ENCODE results near the gene ZBTB46.
"Not testable (repeated sequence)": the region's sequence is repeated elsewhere in the genome, so short reads cannot be mapped to it uniquely, and the experiment has no call there.

ZBTB46 gene

GRCh38 chr20:63734946-63735858 lies 95.9 kb downstream of the ZBTB46 start:
- DNase-seq (ENCODE audit: low spot score) = no peak

GRCh38 chr20:63734111-63734945 lies 96.7 kb downstream of the ZBTB46 start:
- no peak for DNase-seq (ENCODE audit: low spot score)

DNA sequence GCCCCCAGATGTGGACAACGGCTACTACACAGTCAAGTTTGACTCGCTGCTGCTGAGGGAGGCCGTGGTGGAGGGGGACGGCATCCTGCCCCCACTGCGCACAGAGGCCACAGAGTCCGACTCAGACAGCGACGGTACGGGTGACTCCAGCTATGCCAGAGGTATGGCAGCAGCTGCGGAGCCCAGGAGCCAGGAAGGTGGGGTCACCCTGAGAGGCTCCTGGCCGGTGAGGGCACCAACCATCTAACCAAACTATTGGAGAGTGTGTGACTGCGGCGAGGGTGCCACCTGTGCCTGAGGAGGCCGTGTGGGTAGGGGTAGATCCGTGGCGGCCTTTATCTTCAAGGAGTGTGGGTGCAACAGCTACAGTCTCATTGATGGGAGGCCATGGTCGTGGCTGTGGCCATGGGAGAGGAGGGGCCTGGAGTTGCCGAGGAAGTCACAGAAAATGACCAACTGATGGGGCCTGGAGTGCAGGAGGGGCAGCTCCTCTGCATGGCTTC lies 97.4 kb downstream of the ZBTB46 start:
- no peak for DNase-seq (ENCODE audit: low spot score)

- no peak for DNase-seq (ENCODE audit: low spot score)
These were observed 97.9 kb downstream of the ZBTB46 start for GRCh38 chr20:63733117-63733516.

GRCh38 chr20:63732118-63733095 lies 98.7 kb downstream of the ZBTB46 start:
- DNase-seq (ENCODE audit: low spot score) = no peak

DNA sequence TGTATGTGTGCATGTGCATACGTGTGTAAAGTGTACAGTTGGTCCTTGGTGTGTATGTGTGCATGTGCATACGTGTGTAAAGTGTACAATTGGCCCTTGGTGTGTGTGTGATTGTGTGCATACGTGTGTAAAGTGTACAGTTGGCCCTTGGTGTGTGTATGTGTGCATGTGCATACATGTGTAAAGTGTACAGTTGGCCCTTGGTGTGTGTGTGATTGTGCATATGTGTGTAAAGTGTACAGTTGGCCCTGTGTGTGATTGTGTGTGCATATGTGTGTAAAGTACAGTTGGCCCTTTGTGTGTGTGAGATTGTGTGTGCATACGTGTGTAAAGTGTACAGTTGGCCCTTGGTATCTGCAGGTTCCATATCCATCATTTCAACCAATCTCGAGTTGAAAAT lies 99.7 kb downstream of the ZBTB46 start:
- DNase-seq (ENCODE audit: low spot score) = no peak

DNA sequence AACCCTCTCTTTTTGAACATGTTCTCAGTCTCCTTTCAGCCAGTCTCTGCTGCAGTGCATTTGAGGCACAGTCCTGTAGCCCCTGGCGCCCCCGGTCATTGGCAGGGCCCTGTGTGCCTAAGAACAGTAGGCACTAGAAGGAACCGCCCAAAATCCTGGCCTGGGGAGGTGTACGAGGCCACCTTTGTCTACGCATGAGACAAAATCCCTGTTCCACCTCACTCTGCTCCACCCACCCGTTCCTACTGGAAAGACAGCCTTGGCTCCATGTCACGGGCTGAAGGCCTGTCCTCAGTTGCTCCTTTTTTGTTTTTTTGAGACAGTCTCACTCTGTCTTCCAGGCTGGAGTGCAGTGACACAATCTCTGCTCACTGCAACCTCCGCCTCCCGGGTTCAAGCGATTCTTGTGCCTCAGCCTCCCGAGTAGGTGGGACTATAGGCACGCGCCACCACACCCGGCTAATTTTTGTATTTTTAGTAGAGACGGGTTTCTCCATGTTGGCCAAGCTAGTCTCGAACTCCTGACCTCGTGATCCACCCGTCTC lies 100.8 kb downstream of the ZBTB46 start:
- DNase-seq (ENCODE audit: low spot score) = not testable (repeated sequence)

DNA sequence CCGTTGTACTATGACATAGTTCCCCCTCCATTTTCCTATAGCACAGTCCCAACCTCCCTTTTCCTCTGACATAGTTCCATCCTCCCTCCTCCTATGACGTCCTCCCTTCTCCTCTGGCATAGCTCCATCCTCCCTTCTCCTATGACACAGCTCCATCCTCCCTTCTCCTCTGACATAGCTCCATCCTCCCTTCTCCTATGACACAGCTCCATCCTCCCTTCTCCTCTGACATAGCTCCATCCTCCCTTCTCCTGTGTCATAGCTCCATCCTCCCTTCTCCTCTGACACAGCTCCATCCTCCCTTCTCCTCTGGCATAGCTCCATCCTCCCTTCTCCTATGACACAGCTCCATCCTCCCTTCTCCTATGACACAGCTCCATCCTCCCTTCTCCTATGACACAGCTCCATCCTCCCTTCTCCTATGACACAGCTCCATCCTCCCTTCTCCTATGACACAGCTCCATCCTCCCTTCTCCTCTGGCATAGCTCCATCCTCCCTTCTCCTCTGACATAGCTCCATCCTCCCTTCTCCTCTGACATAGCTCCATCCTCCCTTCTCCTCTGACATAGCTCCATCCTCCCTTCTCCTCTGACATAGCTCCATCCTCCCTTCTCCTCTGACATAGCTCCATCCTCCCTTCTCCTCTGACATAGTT lies 108.0 kb downstream of the ZBTB46 start:
- DNase-seq (ENCODE audit: low spot score) = not testable (repeated sequence)

DNA sequence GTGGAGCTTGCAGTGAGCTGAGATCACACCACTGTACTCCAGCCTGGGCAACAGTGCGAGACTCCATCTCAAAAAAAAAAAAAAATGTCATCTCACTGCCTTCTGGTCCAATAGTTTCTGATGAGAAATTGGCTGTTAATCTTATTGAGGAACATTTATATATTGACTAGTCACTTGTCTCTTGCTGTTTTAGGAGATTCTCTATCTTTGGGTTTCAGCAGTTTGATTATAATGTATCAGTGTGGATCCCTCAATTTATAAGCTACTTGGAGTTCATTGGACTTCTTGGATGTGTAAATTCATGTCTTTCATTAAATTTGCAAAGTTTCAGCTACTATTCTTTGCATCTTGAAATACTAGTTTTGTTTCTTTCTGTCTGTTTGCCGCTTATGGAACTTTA lies 112.1 kb downstream of the ZBTB46 start:
- no peak for DNase-seq (ENCODE audit: low spot score)

DNA sequence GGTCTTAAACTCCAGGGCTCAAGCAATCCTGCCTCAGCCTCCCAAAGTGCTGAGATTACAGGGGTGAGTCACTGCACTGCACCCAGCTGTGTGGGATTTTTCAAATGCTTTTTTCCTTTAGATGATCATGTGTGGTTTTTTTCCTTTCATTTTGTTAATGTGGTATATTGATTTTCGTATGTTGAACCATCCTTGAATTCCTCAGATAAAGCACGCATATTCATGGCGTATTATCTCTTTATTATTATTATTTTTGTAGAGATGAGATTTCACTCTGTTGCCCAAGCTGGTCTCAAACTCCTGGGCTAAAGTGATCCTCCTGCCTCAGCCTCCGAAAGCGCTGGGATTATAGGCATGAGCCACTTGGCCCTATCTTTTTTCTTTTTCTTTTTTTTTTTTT lies 116.2 kb downstream of the ZBTB46 start:
- DNase-seq (ENCODE audit: low spot score) = no peak

DNA sequence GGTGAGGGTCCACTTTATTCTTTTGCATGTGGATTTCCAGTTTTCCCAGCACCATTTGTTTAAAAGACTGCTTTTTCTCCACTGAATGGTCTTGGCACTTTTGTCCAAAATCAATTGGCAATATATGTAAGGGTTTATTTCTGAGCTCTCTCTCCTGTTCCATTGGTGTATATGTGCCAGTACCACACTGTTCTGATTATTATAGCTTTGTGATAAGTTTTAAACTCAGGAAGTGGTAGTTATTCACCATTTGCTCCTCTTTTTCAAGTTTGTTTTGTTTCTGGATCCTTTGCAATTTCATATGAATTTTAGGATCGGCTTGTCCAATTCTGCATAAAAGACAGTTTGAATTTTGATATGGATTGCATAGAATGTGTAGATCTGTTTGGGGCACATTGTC lies 118.9 kb downstream of the ZBTB46 start:
- no peak for DNase-seq (ENCODE audit: low spot score)

DNA sequence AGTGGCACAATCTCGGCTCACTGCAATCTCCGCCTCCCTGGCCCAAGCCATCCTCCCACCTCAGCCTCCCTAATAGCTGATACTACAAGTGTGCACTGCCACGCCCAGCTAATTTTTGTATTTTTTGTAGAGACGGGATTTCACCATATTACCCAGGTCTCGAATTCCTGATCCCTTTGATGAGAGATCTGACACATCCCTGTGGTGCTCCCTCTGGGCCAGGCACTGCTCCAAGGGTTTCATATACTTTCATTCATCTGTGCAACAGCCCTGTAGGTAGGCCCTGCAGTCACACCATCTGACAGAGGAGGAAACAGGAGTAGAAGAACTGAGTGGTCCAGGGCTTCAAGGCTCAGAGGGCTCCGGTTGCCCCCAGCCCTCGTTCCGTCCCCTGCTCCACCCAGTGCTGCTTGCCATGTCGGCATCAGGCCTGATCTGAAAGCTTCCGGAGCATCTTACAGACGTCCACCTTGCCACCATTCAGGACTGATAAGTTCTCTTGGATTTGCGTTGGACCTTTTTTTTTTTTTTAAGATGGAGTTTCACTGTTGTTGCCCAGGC lies 119.9 kb downstream of the ZBTB46 start:
- DNase-seq (ENCODE audit: low spot score) = no peak

DNA sequence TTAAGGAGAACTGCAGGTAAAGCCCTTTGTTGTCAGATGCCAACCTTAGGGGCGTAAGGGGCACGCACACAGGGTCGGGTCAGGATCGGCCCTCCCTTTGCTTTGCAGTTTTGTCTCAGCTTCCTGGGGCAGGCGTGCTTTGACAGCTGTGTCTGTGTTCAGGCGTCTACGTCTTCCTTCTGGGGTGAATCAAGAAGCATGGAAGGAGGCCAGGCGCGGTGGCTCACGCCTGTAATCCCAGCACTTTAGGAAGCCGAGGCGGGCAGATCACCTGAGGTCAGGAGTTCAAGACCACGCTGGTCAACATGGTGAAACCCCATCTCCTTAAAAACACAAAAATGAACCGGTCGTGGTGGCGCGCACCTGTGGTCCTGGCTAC lies 121.9 kb downstream of the ZBTB46 start:
- DNase-seq (ENCODE audit: low spot score) = no peak

DNA sequence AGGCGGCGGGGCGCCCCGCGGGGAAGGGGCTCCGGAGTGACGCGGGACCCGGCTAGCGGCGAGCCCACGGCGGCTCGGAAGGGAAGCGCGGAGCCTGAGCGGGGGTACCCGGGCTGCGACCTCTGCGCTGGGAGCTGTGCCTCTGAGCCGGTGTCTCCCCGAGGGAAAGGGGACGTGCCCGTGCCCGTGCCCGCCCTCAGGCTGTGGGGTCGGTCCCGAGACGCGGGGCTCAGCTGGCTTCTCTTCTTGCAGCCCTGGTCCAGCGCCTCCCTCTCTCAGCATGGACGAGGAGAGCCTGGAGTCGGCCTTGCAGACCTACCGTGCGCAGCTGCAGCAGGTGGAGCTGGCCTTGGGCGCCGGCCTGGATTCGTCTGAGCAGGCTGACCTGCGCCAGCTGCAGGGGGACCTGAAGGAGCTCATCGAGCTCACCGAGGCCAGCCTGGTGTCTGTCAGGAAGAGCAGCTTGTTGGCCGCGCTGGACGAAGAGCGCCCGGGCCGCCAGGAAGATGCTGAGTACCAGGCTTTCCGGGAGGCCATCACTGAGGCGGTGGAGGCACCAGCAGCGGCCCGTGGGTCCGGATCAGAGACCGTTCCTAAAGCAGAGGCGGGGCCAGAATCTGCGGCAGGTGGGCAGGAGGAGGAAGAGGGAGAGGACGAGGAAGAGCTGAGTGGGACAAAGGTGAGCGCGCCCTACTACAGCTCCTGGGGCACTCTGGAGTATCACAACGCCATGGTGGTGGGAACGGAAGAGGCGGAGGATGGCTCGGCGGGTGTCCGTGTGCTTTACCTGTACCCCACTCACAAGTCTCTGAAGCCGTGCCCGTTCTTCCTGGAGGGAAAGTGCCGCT lies 122.5 kb downstream of the ZBTB46 start:
- DNase-seq (ENCODE audit: low spot score) = no peak

GRCh38 chr20:63707558-63708300 lies 123.3 kb downstream of the ZBTB46 start, which contains the start of the genes ARFRP1 and ZGPAT:
TSS of gene ARFRP1 (minus strand) at chr20:63707976. CDS start at chr20:63707091, 885 bp downstream.
TSS of gene ZGPAT (plus strand) at chr20:63708039. CDS start at chr20:63708581, 542 bp downstream.
- DNase-seq (ENCODE audit: low spot score) = peak; percentile 86

GRCh38 chr20:63706852-63707557 lies 124.1 kb downstream of the ZBTB46 start:
- peak; percentile 59 for DNase-seq (ENCODE audit: low spot score)

- no peak for DNase-seq (ENCODE audit: low spot score)
These were observed 124.9 kb downstream of the ZBTB46 start for GRCh38 chr20:63706027-63706695.
